Neuronal stem cell (in vitro differentiated cells): Measurements from ENCODE around the gene LDB2.

Experiments used
- DNase-seq: peaks from one replicate; pipeline ENCODE4 v3.0.0-alpha.2; 2013; ENCODE audit warnings: low spot score
- H2AFZ ChIP-seq: one replicate; pipeline ENCODE4 v1.6.1; 2013; ENCODE audit warnings: mild to moderate bottlenecking, low read length, inconsistent platforms
- H2AK5ac ChIP-seq: 2 replicates; pipeline ENCODE4 v1.6.1; 2013; ENCODE audit warnings: low read depth, mild to moderate bottlenecking, inconsistent platforms, low read length, moderate library complexity, mixed read lengths
- H2BK120ac ChIP-seq: 2 replicates; pipeline ENCODE4 v1.6.1; 2013; ENCODE audit warnings: low read depth, mild to moderate bottlenecking, inconsistent platforms, low read length, moderate library complexity, mixed read lengths
- H2BK12ac ChIP-seq: one replicate; pipeline ENCODE4 v1.6.1; 2013; ENCODE audit warnings: low read length, inconsistent platforms
- H2BK15ac ChIP-seq: 2 replicates; pipeline ENCODE4 v1.6.1; 2013; ENCODE audit warnings: mild to moderate bottlenecking, low read length, inconsistent platforms, mixed read lengths
- H2BK5ac ChIP-seq: one replicate; pipeline ENCODE4 v1.6.1; 2013; ENCODE audit warnings: inconsistent platforms, mild to moderate bottlenecking, low read length, moderate library complexity
- H3K14ac ChIP-seq: one replicate; pipeline ENCODE4 v1.6.1; 2013; ENCODE audit warnings: low read length, inconsistent platforms
- H3K18ac ChIP-seq: 2 replicates; pipeline ENCODE4 v1.6.1; 2013; ENCODE audit warnings: low read length, inconsistent platforms
- H3K23ac ChIP-seq: 2 replicates; pipeline ENCODE4 v1.6.1; 2013; ENCODE audit warnings: low read depth, mild to moderate bottlenecking, mixed read lengths, low read length, inconsistent platforms; ENCODE audit not compliant: poor library complexity
- H3K27ac ChIP-seq: replicated peaks from 3 replicates; pipeline ENCODE4 v1.5.1; 2013; ENCODE audit warnings: low read length, inconsistent platforms
- H3K27me3 ChIP-seq, 3 experiments: 2 replicates each; pipeline ENCODE4 v1.6.1; 2013; ENCODE audit warnings: low read length in 3 of 3, mild to moderate bottlenecking in 2 of 3, inconsistent platforms in 1 of 3, low read depth in 1 of 3, mixed read lengths in 1 of 3, moderate library complexity in 1 of 3; ENCODE audit not compliant: control insufficient read depth in 3 of 3, insufficient read depth in 3 of 3
- H3K36me3 ChIP-seq, 2 donors: replicated peaks in 1 of 2; 2 replicates each; pipeline ENCODE4 v1.6.1; 2013; ENCODE audit warnings: low read length in 2 of 2; ENCODE audit not compliant: control insufficient read depth in 2 of 2, insufficient read depth in 2 of 2
- H3K4ac ChIP-seq: 2 replicates; pipeline ENCODE4 v1.6.1; 2013; ENCODE audit warnings: inconsistent platforms, mild to moderate bottlenecking, low read length, moderate library complexity
- H3K4me1 ChIP-seq, 2 donors: 1 replicate in 1 of 2; 2 replicates in 1 of 2; pipeline ENCODE4 v1.6.1; 2013; ENCODE audit warnings: low read length in 2 of 2, low read depth in 1 of 2; ENCODE audit not compliant: control insufficient read depth in 2 of 2, insufficient read depth in 1 of 2
- H3K4me2 ChIP-seq: one replicate; pipeline ENCODE4 v1.6.1; 2013; ENCODE audit warnings: mild to moderate bottlenecking, low read length, inconsistent platforms; ENCODE audit not compliant: insufficient read depth, poor library complexity, severe bottlenecking
- H3K4me3 ChIP-seq, 2 donors: 2 replicates each; pipeline ENCODE4 v1.5.1; 2013; ENCODE audit warnings: low read length in 2 of 2, mild to moderate bottlenecking in 2 of 2, inconsistent platforms in 1 of 2, moderate library complexity in 1 of 2
- H3K79me1 ChIP-seq: one replicate; pipeline ENCODE4 v1.6.1; 2013; ENCODE audit warnings: low read depth, mild to moderate bottlenecking, inconsistent platforms, low read length, moderate library complexity
- H3K9ac ChIP-seq: one replicate; pipeline ENCODE4 v1.6.1; 2013; ENCODE audit warnings: mild to moderate bottlenecking, low read depth, low read length, inconsistent platforms; ENCODE audit not compliant: poor library complexity
- H3K9me3 ChIP-seq, 2 donors: replicated peaks in 1 of 2; 2 replicates each; pipeline versions ENCODE3 to v1.6.1; 2013; ENCODE audit warnings: low read length in 2 of 2, mild to moderate bottlenecking in 2 of 2, inconsistent platforms in 1 of 2, low read depth in 1 of 2, mixed read lengths in 1 of 2, moderate library complexity in 1 of 2; ENCODE audit not compliant: control insufficient read depth in 2 of 2, insufficient read depth in 1 of 2
- H4K8ac ChIP-seq: one replicate; pipeline ENCODE4 v1.6.1; 2013; ENCODE audit warnings: low read depth, mild to moderate bottlenecking, inconsistent platforms, low read length, moderate library complexity
- H4K91ac ChIP-seq: one replicate; pipeline ENCODE4 v1.6.1; 2013; ENCODE audit warnings: low read length, low read depth, mild to moderate bottlenecking, inconsistent platforms; ENCODE audit not compliant: poor library complexity
- WGBS, 2 donors: extraction: QIAGEN DNeasy Blood & Tissue Kit; methylation state at CpG; one replicate each; pipeline ENCODE4 v1.1.7; 2013; ENCODE audit warnings: missing lambda C conversion rate in 2 of 2, mixed read lengths in 1 of 2; ENCODE audit not compliant: insufficient read length in 2 of 2, insufficient replicate concordance in 1 of 2; ENCODE audit errors: extremely low coverage in 2 of 2; 5-methylcytosine and 5-hydroxymethylcytosine counted together

The LDB2 gene

GRCh38 chr4:16691450-16691849, 207.0 kb downstream of the LDB2 start:
- H4K8ac ChIP-seq, result no peak overlapping the region
- H3K27ac ChIP-seq, result no peak overlapping the region
- DNase-seq, result no peak
- H2BK5ac ChIP-seq, result no peak overlapping the region
- H3K79me1 ChIP-seq, result no peaks in the 10 kb centered on the region
- no peak overlapping the region for H2AK5ac ChIP-seq
- no peak overlapping the region for H4K91ac ChIP-seq
- no peak overlapping the region for H3K9ac ChIP-seq
- no peak overlapping the region for H3K23ac ChIP-seq
- no peak overlapping the region for H3K4me3 ChIP-seq
- no peak overlapping the region for H3K14ac ChIP-seq
- WGBS, 2 donors, result no CpG with 5 or more reads among the region's 1 CpG
- no peak overlapping the region for H2BK120ac ChIP-seq
- no peak overlapping the region for H2BK15ac ChIP-seq
- H3K4me1 ChIP-seq, result peaks cover 0 to 15% of the 10 kb centered on the region in 2 donors
- H3K4ac ChIP-seq, result no peak overlapping the region
- no peak overlapping the region for H2BK12ac ChIP-seq
- no peak overlapping the region for H3K4me2 ChIP-seq
- H2AFZ ChIP-seq, result no peak overlapping the region
- H3K27me3 ChIP-seq, result no peaks in the 10 kb centered on the region
- no peaks in the 10 kb centered on the region for H3K9me3 ChIP-seq
- no peak overlapping the region for H3K18ac ChIP-seq
- H3K36me3 ChIP-seq, result no peaks in the 10 kb centered on the region

- no peak overlapping the region for H3K9ac ChIP-seq
- peaks cover 0 to 5% of the 10 kb centered on the region in 2 donors for H3K4me1 ChIP-seq
- no peaks in the 10 kb centered on the region for H3K27me3 ChIP-seq
- no peak for DNase-seq
- no peak overlapping the region for H3K4ac ChIP-seq
- H2BK5ac ChIP-seq, result no peak overlapping the region
- no CpG with 5 or more reads among the region's 3 CpGs for WGBS, 2 donors
- no peak overlapping the region for H3K4me2 ChIP-seq
- H2AK5ac ChIP-seq, result no peak overlapping the region
- no peak overlapping the region for H3K23ac ChIP-seq
- H2BK15ac ChIP-seq, result no peak overlapping the region
- H3K18ac ChIP-seq, result no peak overlapping the region
- H4K8ac ChIP-seq, result no peak overlapping the region
- no peak overlapping the region for H4K91ac ChIP-seq
- no peak overlapping the region for H2BK120ac ChIP-seq
- no peaks in the 10 kb centered on the region for H3K79me1 ChIP-seq
- no peak overlapping the region for H2BK12ac ChIP-seq
- no peaks in the 10 kb centered on the region for H3K36me3 ChIP-seq
- no peak overlapping the region for H2AFZ ChIP-seq
- no peaks in the 10 kb centered on the region for H3K9me3 ChIP-seq
- no peak overlapping the region for H3K4me3 ChIP-seq
- no peak overlapping the region for H3K14ac ChIP-seq
- no peak overlapping the region for H3K27ac ChIP-seq
Observed at GRCh38 chr4:16687845-16688244, 210.6 kb downstream of the LDB2 start.

- Histone ChIP-seq H3K9ac (no peak overlapping the region), H3K4me3 (no peak overlapping the region), H2BK15ac (no peak overlapping the region), H3K27ac (no peak overlapping the region), H2BK120ac (no peak overlapping the region), H3K18ac (no peak overlapping the region), H3K79me1 (no peaks in the 10 kb centered on the region), H3K4ac (no peak overlapping the region), H2BK12ac (no peak overlapping the region), H3K14ac (no peak overlapping the region), H3K23ac (no peak overlapping the region), H3K27me3 (no peaks in the 10 kb centered on the region), H3K4me2 (no peak overlapping the region), H4K8ac (no peak overlapping the region), H3K9me3 (no peaks in the 10 kb centered on the region), H2AK5ac (no peak overlapping the region), H2BK5ac (no peak overlapping the region), H2AFZ (no peak overlapping the region), H3K4me1 (peaks cover 0 to 2% of the 10 kb centered on the region in 2 donors), H4K91ac (no peak overlapping the region), H3K36me3 (no peaks in the 10 kb centered on the region)
- WGBS, 2 donors, result no CpG with 5 or more reads among the region's 2 CpGs
- no peak for DNase-seq
Observed at GRCh38 chr4:16687011-16687410, 211.4 kb downstream of the LDB2 start.

GRCh38 chr4:16686195-16686594, 212.2 kb downstream of the LDB2 start:
- no peak overlapping the region for H4K91ac ChIP-seq
- no peak for DNase-seq
- H3K23ac ChIP-seq, result no peak overlapping the region
- no peak overlapping the region for H3K9ac ChIP-seq
- H3K79me1 ChIP-seq, result no peaks in the 10 kb centered on the region
- H3K18ac ChIP-seq, result no peak overlapping the region
- H2AK5ac ChIP-seq, result no peak overlapping the region
- no peak overlapping the region for H3K27ac ChIP-seq
- no peaks in the 10 kb centered on the region for H3K9me3 ChIP-seq
- H2AFZ ChIP-seq, result no peak overlapping the region
- H3K14ac ChIP-seq, result no peak overlapping the region
- H3K4me1 ChIP-seq, result peaks cover 0 to 2% of the 10 kb centered on the region in 2 donors
- H2BK12ac ChIP-seq, result no peak overlapping the region
- H2BK120ac ChIP-seq, result no peak overlapping the region
- H3K27me3 ChIP-seq, result no peaks in the 10 kb centered on the region
- H3K36me3 ChIP-seq, result no peaks in the 10 kb centered on the region
- H3K4me3 ChIP-seq, result no peak overlapping the region
- no CpG with 5 or more reads among the region's 2 CpGs for WGBS, 2 donors
- no peak overlapping the region for H2BK5ac ChIP-seq
- no peak overlapping the region for H3K4ac ChIP-seq
- H3K4me2 ChIP-seq, result no peak overlapping the region
- no peak overlapping the region for H2BK15ac ChIP-seq
- no peak overlapping the region for H4K8ac ChIP-seq
